ENCODE results near the gene CYP2J2. TPM values are rescaled to one million over a fixed set of nuclear protein-coding genes. Genes with fewer than 3 reads are reported as not detected.

CYP2J2 gene
- total RNA-seq = 0.09 TPM in 1 of 2 replicates, not detected in the other

GRCh38 chr1:59926381-59927123 lies at the start of gene CYP2J2:
Gene CYP2J2 (minus strand): TSS chr1:59926773. CDS start chr1:59926746, 27 bp downstream.

Other genes starting within 250 kb of the CYP2J2 start
- under 0.01 TPM in 1 of 2 replicates, not detected in the other for gene HOOK1, start 111.8 kb downstream of the CYP2J2 start, total RNA-seq
- gene C1orf87, start 147.0 kb upstream of the CYP2J2 start, total RNA-seq = not detected in 2 replicates

Data from endothelial cell of coronary artery (primary cell).